Osteoblast (primary cell): ENCODE measurements around the gene STAU1. TPM values are rescaled to one million over a fixed set of nuclear protein-coding genes. Genes with fewer than 3 reads are reported as not detected.
"Not testable (repeated sequence)": the region's sequence is repeated elsewhere in the genome, so short reads cannot be mapped to it uniquely, and the experiment has no call there.

Source experiments
- DNase-seq: peaks from one replicate; pipeline ENCODE4 v3.0.0; 2011; ENCODE audit warnings: low spot score, mixed read lengths; ENCODE audit not compliant: insufficient read length; ENCODE audit errors: missing footprints
- H2AFZ ChIP-seq: 2 replicates; pipeline ENCODE4 v1.6.0; 2011; ENCODE audit warnings: mild to moderate bottlenecking, low read length
- H3K27ac ChIP-seq: 2 replicates; pipeline ENCODE4 v1.5.1; 2011; ENCODE audit warnings: mild to moderate bottlenecking, low read depth, low read length, moderate library complexity
- H3K27me3 ChIP-seq: 2 replicates; pipeline ENCODE4 v1.6.0; 2012; ENCODE audit warnings: mild to moderate bottlenecking, control low read depth, inconsistent platforms, low read length, moderate library complexity; ENCODE audit not compliant: insufficient read depth
- H3K36me3 ChIP-seq: 2 replicates; pipeline ENCODE4 v1.5.1; 2011; ENCODE audit warnings: mild to moderate bottlenecking, low read length, control low read depth, moderate library complexity; ENCODE audit not compliant: insufficient read depth
- H3K4me1 ChIP-seq: 2 replicates; pipeline ENCODE4 v1.5.1; 2011; ENCODE audit warnings: mild to moderate bottlenecking, low read length, control low read depth, moderate library complexity; ENCODE audit not compliant: insufficient read depth
- H3K4me2 ChIP-seq: 2 replicates; pipeline ENCODE4 v1.6.0; 2011; ENCODE audit warnings: mild to moderate bottlenecking, low read length; ENCODE audit not compliant: insufficient read depth
- H3K4me3 ChIP-seq: fragments of 200-600 bp; sonication (generic); 3 replicates; pipeline ENCODE4 v1.5.1; 2012; ENCODE audit warnings: mild to moderate bottlenecking, low read length, inconsistent platforms; ENCODE audit not compliant: insufficient read depth
- H3K79me2 ChIP-seq: 2 replicates; pipeline ENCODE4 v1.6.0; 2012; ENCODE audit warnings: mild to moderate bottlenecking, low read length, control low read depth, inconsistent platforms; ENCODE audit not compliant: insufficient read depth
- H3K9me3 ChIP-seq: 2 replicates; pipeline ENCODE4 v1.5.1; 2011; ENCODE audit warnings: low read depth, low read length, control low read depth
- H4K20me1 ChIP-seq: 2 replicates; pipeline ENCODE4 v1.6.0; 2012; ENCODE audit warnings: mild to moderate bottlenecking, low read length, control low read depth; ENCODE audit not compliant: insufficient read depth
- total RNA-seq: library from RNA; depleted of rRNA; stranded (reverse); fragments of >200 nt; gene quantifications from 2 replicates; pipeline ENCODE4 v1.2.3, GENCODE V29; 2012
- TF ChIP-seq, protein P1 (sequence below): IDR thresholded peaks from 2 replicates; pipeline ENCODE4 v1.5.1; 2011; ENCODE audit warnings: mild to moderate bottlenecking, low read depth, low read length, moderate library complexity; ENCODE audit errors: extremely low read depth

STAU1 gene
- total RNA-seq, 1 donor = 64.8 TPM

DNA sequence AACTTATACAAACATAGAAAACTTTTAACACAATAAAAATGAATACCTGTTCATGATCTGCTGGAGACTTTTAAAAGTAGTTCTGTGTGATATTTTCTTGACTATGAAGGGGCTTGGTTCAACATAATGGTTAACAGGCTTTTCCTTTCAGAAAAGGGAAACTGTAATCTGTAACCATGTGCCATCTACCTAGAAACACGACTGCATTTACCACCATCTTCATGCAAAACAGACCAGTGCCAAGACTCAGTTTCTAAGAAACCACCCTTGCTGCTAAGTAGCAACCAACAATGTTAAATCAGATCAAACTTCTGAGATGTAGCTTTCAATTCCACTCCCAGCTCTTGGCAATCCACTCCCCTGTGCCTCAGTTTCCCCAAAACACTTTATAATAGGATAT is 15.7 kb downstream of the STAU1 start:
- H2AFZ ChIP-seq = no peak overlapping the region
- H3K9me3 ChIP-seq = no peaks in the 10 kb centered on the region
- peaks cover 7% of the 10 kb centered on the region for H3K4me1 ChIP-seq
- peaks cover 81% of the 10 kb centered on the region for H3K79me2 ChIP-seq
- no peaks in the 10 kb centered on the region for H3K27me3 ChIP-seq
- H3K4me2 ChIP-seq = no peak overlapping the region
- DNase-seq = no peak
- TF ChIP-seq, protein P1, sequence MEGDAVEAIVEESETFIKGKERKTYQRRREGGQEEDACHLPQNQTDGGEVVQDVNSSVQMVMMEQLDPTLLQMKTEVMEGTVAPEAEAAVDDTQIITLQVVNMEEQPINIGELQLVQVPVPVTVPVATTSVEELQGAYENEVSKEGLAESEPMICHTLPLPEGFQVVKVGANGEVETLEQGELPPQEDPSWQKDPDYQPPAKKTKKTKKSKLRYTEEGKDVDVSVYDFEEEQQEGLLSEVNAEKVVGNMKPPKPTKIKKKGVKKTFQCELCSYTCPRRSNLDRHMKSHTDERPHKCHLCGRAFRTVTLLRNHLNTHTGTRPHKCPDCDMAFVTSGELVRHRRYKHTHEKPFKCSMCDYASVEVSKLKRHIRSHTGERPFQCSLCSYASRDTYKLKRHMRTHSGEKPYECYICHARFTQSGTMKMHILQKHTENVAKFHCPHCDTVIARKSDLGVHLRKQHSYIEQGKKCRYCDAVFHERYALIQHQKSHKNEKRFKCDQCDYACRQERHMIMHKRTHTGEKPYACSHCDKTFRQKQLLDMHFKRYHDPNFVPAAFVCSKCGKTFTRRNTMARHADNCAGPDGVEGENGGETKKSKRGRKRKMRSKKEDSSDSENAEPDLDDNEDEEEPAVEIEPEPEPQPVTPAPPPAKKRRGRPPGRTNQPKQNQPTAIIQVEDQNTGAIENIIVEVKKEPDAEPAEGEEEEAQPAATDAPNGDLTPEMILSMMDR = no peak
- no peak overlapping the region for H3K27ac ChIP-seq
- H3K36me3 ChIP-seq = peaks cover 10% of the 10 kb centered on the region
- no peak overlapping the region for H3K4me3 ChIP-seq
- peaks cover 9% of the 10 kb centered on the region for H4K20me1 ChIP-seq

DNA sequence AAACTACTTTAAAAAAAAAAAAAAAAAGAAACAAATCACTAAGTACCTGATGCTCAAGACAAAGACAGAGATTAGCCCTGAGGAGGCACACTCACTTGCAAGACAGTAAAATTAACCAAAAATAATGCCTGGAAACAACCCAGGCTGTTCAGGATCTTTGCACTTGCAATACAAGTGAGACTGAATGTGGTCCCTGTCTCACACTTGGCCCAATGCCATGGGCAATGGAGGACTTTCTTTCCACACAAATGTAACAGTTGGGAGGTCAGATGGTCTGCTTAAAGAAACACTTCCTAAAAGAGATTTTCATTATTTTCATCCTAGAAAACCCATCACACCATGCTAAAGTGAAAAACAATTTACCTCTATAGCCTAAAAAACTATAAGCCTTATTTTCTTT is 16.2 kb downstream of the STAU1 start:
- no peak for DNase-seq
- H3K4me3 ChIP-seq = no peak overlapping the region
- H3K9me3 ChIP-seq = no peaks in the 10 kb centered on the region
- H3K4me2 ChIP-seq = no peak overlapping the region
- H2AFZ ChIP-seq = no peak overlapping the region
- peaks cover 10% of the 10 kb centered on the region for H3K36me3 ChIP-seq
- TF ChIP-seq, protein P1 = no peak
- H3K4me1 ChIP-seq = peaks cover 7% of the 10 kb centered on the region
- peaks cover 77% of the 10 kb centered on the region for H3K79me2 ChIP-seq
- H4K20me1 ChIP-seq = peaks cover 9% of the 10 kb centered on the region
- no peak overlapping the region for H3K27ac ChIP-seq
- H3K27me3 ChIP-seq = no peaks in the 10 kb centered on the region

DNA sequence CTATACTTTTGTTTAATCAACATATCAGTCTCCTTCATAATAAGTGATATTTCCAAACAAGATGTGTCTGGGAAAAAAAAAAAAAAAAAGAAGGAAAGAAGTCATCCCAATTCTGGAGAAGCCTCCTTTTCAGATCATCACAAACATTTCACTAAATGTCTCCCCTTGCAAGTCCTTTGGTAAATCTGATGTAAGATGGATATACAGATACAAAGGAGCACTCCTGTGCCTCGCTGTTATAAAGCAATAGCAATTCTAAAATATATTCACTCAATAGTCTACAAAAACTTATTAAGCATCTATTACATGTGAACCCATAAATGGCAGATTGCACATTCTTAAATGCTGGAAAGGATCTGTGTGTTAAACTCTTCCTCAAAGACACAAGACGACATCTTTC is 17.4 kb downstream of the STAU1 start:
- Histone ChIP-seq H3K9me3 (no peaks in the 10 kb centered on the region), H3K27me3 (no peaks in the 10 kb centered on the region), H3K27ac (no peak overlapping the region), H3K36me3 (peaks cover 10% of the 10 kb centered on the region), H2AFZ (no peak overlapping the region), H4K20me1 (peaks cover 9% of the 10 kb centered on the region), H3K4me3 (no peak overlapping the region), H3K79me2 (peaks cover 80% of the 10 kb centered on the region), H3K4me2 (no peak overlapping the region), H3K4me1 (peaks cover 7% of the 10 kb centered on the region)
- no peak for DNase-seq
- TF ChIP-seq, protein P1 = no peak

DNA sequence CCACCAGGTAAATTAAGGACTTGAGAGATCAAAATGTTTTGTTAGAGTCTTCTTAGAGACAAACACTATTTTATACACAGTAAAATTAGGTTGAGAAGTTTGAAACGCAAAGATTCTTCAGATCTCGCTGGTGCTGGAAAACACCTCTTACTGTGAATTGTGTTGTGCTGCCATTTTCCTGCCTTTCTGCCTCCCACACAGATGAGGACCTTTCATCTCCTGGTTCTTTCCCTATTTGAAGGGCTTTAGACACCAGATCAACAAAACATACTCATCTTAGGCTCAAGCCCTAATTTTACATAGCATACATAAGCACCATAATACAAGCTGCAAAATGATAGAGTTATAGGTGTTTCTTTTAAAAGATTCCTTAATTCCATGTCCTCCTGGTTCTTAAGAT is 18.6 kb downstream of the STAU1 start:
- DNase-seq = no peak
- Histone ChIP-seq H3K36me3 (peaks cover 14% of the 10 kb centered on the region), H3K27me3 (no peaks in the 10 kb centered on the region), H4K20me1 (peaks cover 9% of the 10 kb centered on the region), H3K4me2 (no peak overlapping the region), H3K9me3 (no peaks in the 10 kb centered on the region), H3K4me3 (no peak overlapping the region), H3K27ac (no peak overlapping the region), H3K4me1 (peaks cover 7% of the 10 kb centered on the region), H3K79me2 (peaks cover 84% of the 10 kb centered on the region), H2AFZ (no peak overlapping the region)
- TF ChIP-seq, protein P1 = no peak

DNA sequence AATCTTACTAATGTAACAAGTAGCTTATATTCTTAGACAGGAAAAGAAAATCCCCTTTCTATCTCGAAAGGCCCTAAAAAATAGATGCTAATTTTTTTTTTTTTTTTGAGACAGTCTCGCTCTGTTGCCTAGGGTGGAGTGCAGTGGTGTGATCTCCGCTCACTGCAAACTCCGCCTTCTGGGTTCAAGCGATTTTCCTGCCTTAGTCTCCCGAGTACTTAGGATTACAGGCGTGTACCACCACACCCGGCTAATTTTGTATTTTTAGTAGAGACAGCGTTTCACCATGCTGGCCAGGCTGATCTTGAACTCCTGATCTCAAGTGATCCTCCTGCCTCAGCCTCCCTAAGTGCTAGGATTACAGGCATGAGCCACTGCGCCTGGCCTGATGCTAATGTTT is 19.3 kb downstream of the STAU1 start:
- H4K20me1 ChIP-seq, H3K27me3 ChIP-seq, H3K4me1 ChIP-seq, H2AFZ ChIP-seq, H3K9me3 ChIP-seq, H3K4me2 ChIP-seq, H3K27ac ChIP-seq, H3K4me3 ChIP-seq, DNase-seq: not testable (repeated sequence)
- H3K36me3 ChIP-seq = peaks cover 14% of the 10 kb centered on the region
- H3K79me2 ChIP-seq = peaks cover 84% of the 10 kb centered on the region
